K562 (cell line): ENCODE data around the gene TARP.

Source experiments
- ATAC-seq: fragments of 200-7000 bp; cut with Tn5 transposase; 3 replicates; pipeline ENCODE4 v1.9.1; 2020; ENCODE audit warnings: moderate library complexity
- BruUV-seq: library from RNA; stranded (reverse); fragments of 400-500 nt; replicated peaks from 2 replicates; lab custom pipeline; 2021; lab: Mats Ljungman, UMichigan
- CTCF ChIA-PET: fragments of 300-600 bp; formaldehyde crosslinking; extraction: SDS; loops from one replicate; lab custom pipeline; 2021; ENCODE audit warnings: low intra/inter-chr PET ratio; lab: Yijun Ruan, JAX
- POLR2A ChIA-PET: fragments of 300-600, 350-650 bp; sonication (Branson Sonifier 250); formaldehyde crosslinking; extraction: SDS; loops from one replicate; lab custom pipeline; 2021; ENCODE audit warnings: antibody characterized with exemption, inconsistent platforms; lab: Yijun Ruan, JAX
- DNase-seq, 4 experiments: peaks; one replicate each; pipeline versions ENCODE4 v3.0.0 to v3.0.0-alpha.2; 2011 to 2018; ENCODE audit warnings: low spot score in 3 of 4, mixed read lengths in 3 of 4; ENCODE audit errors: extremely low read depth in 1 of 4
- FAIRE-seq: peaks from 2 replicates; lab custom pipeline; 2011; peaks lifted over from hg19 to GRCh38; lab: Jason Lieb, UNC
- H2AFZ ChIP-seq: 2 replicates; pipeline ENCODE4 v1.6.0; 2011; ENCODE audit warnings: low read depth, low read length, control low read depth, inconsistent platforms
- H3K27ac ChIP-seq: fragments of 200-600 bp; 3 replicates; pipeline ENCODE4 v1.8.0; 2011; ENCODE audit warnings: low read depth, mild to moderate bottlenecking, control low read depth, inconsistent platforms, low read length, moderate library complexity, mixed read lengths; ENCODE audit errors: extremely low read depth
- H3K27me3 ChIP-seq, 2 experiments: fragments of 300-600 bp in 1 of 2; 2 replicates in 1 of 2; 3 replicates in 1 of 2; pipeline versions ENCODE4 v1.6.0 to v1.8.0; 2011; ENCODE audit warnings: inconsistent platforms in 2 of 2, low read length in 2 of 2, mild to moderate bottlenecking in 1 of 2, mixed read lengths in 1 of 2, moderate library complexity in 1 of 2; ENCODE audit not compliant: control insufficient read depth in 2 of 2, insufficient read depth in 2 of 2
- H3K36me3 ChIP-seq: fragments of 300-600 bp; 3 replicates; pipeline ENCODE4 v1.8.0; 2011; ENCODE audit warnings: mild to moderate bottlenecking, low read length, inconsistent platforms; ENCODE audit not compliant: control insufficient read depth, insufficient read depth
- H3K4me1 ChIP-seq, 2 experiments: fragments of 200-600 bp in 1 of 2; replicated peaks in 1 of 2; 2 replicates in 1 of 2; 3 replicates in 1 of 2; pipeline versions ENCODE4 v1.5.1 to v1.8.0; 2011; ENCODE audit warnings: inconsistent platforms in 2 of 2, low read length in 2 of 2, mild to moderate bottlenecking in 1 of 2, mixed read lengths in 1 of 2, moderate library complexity in 1 of 2; ENCODE audit not compliant: control insufficient read depth in 2 of 2, insufficient read depth in 2 of 2
- H3K4me2 ChIP-seq: 2 replicates; pipeline ENCODE4 v1.6.1; 2011; ENCODE audit warnings: low read length, control low read depth, inconsistent platforms, mixed read lengths; ENCODE audit not compliant: insufficient read depth
- H3K4me3 ChIP-seq: fragments of 200-600 bp; sonication (generic), shearing (Covaris generic); 2 replicates; pipeline ENCODE4 v1.5.1; 2016; ENCODE audit warnings: control low read depth, inconsistent platforms
- H3K79me2 ChIP-seq: fragments of 200-600 bp; 3 replicates; pipeline ENCODE4 v1.8.0; 2011; ENCODE audit warnings: low read length, inconsistent platforms; ENCODE audit not compliant: control insufficient read depth, insufficient read depth
- H3K9ac ChIP-seq, 2 experiments: 2 replicates each; pipeline versions ENCODE4 v1.6.0 to v1.6.1; 2011; ENCODE audit warnings: low read depth in 2 of 2, low read length in 2 of 2, control low read depth in 1 of 2, inconsistent platforms in 1 of 2, mild to moderate bottlenecking in 1 of 2, mixed read lengths in 1 of 2; ENCODE audit not compliant: insufficient read depth in 1 of 2
- H3K9me1 ChIP-seq: one replicate; pipeline ENCODE4 v1.6.0; 2011; ENCODE audit warnings: inconsistent platforms, mild to moderate bottlenecking, low read length, moderate library complexity; ENCODE audit not compliant: control insufficient read depth, insufficient read depth
- H3K9me3 ChIP-seq: replicated peaks from 2 replicates; pipeline ENCODE4 v1.5.1; 2011; ENCODE audit warnings: low read depth, low read length, inconsistent platforms; ENCODE audit not compliant: control insufficient read depth, insufficient read depth
- H4K20me1 ChIP-seq: replicated peaks from 2 replicates; pipeline ENCODE4 v1.6.1; 2011; ENCODE audit warnings: low read length, inconsistent platforms, mixed read lengths; ENCODE audit not compliant: control insufficient read depth, insufficient read depth
- CBFA2T3 ChIP-seq: fragments of 450-650 bp; IDR thresholded peaks from 2 replicates; pipeline ENCODE4 v1.6.1; 2017
- CLOCK ChIP-seq: fragments of 250-450 bp; sonication (Bioruptor Pico); IDR thresholded peaks from 2 replicates; pipeline ENCODE4 v1.4.0; 2020; ENCODE audit warnings: mild to moderate bottlenecking, moderate library complexity, borderline replicate concordance
- MBD2 ChIP-seq: sonication (generic); IDR thresholded peaks from 2 replicates; pipeline ENCODE4 v1.6.1; 2016; ENCODE audit warnings: low read depth, borderline replicate concordance
- MCM3 ChIP-seq: fragments of 450-650 bp; IDR thresholded peaks from 2 replicates; pipeline ENCODE4 v1.6.1; 2016
- MXI1 ChIP-seq: IDR thresholded peaks from 2 replicates; pipeline ENCODE4 v1.6.1; 2011; ENCODE audit warnings: low read depth, mild to moderate bottlenecking, improper control_type of control experiment, low read length
- MYNN ChIP-seq, 2 experiments: sonication (generic); formaldehyde crosslinking in 1 of 2; IDR thresholded peaks; 2 replicates each; pipeline versions ENCODE4 v1.5.0 to v1.6.1; 2016 to 2020; ENCODE audit warnings: antibody characterized with exemption in 1 of 2, missing genetic modification reagents in 1 of 2
- PTRF ChIP-seq: fragments of 450-650 bp; IDR thresholded peaks from 2 replicates; pipeline ENCODE4 v1.6.1; 2016; ENCODE audit warnings: mild to moderate bottlenecking, missing genetic modification characterization, missing compliant biosample characterization
- PYGO2 ChIP-seq: fragments of 450-650 bp; IDR thresholded peaks from 2 replicates; pipeline ENCODE4 v1.6.1; 2016; ENCODE audit warnings: mild to moderate bottlenecking, missing genetic modification characterization, moderate library complexity, missing compliant biosample characterization
- RFX5 ChIP-seq: IDR thresholded peaks from 2 replicates; pipeline ENCODE4 v1.6.1; 2011; ENCODE audit warnings: low read depth, mild to moderate bottlenecking, improper control_type of control experiment, low read length
- TAL1 ChIP-seq: fragments of 450-650 bp; IDR thresholded peaks from 2 replicates; pipeline ENCODE4 v1.6.1; 2016; ENCODE audit warnings: mild to moderate bottlenecking
- TCF3 ChIP-seq: sonication (generic); formaldehyde crosslinking; IDR thresholded peaks from 2 replicates; pipeline ENCODE4 v1.4.0; 2020; ENCODE audit warnings: mild to moderate bottlenecking, missing genetic modification reagents
- ZNF395 ChIP-seq: fragments of 200-800 bp; sonication (Bioruptor generic); IDR thresholded peaks from 2 replicates; pipeline ENCODE4 v1.6.1; 2017; ENCODE audit warnings: missing genetic modification characterization, missing compliant biosample characterization
- WGBS: fragments of 100-300 bp; shearing (Covaris generic); methylation state at CpG from one replicate; pipeline ENCODE4 v1.1.6; 2016; ENCODE audit warnings: low coverage, mixed read lengths; ENCODE audit not compliant: insufficient coverage; ENCODE audit errors: missing lambda C conversion rate; 5-methylcytosine and 5-hydroxymethylcytosine counted together
- in situ Hi-C: fragments of 300-500 bp; cut with MboI; formaldehyde crosslinking; loops from 4 replicates; pipeline ENCODE4 v1.15.0; 2018; ENCODE audit warnings: inconsistent platforms, mixed read lengths
- intact Hi-C: fragments of 100-400 bp; cut with micrococcal nuclease; formaldehyde crosslinking; loops from 2 replicates; pipeline ENCODE4 v1.14.2; 2022

Gene TARP

DNA sequence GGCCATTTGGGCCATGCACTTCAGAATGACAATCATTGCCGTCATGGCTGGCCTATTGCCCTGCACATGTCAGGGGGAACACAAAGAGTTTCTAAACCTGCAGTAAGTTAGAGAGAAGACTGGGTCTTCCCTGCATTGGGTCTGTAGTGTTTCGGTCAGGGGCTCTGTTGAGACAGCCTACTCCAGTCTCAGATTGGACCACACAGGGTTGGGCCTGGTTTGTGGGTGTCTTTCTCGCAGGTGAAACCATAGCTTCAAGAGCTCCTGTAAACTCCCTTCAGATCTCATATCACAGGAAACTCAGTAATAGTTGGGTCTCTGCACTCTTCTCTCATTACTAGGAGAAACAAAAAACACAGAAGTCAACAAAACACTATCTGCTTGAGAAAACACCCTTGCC is 7.3 kb upstream of the TARP start:
- no peaks in the 10 kb centered on the region for H3K79me2 ChIP-seq
- no peak overlapping the region for H3K4me2 ChIP-seq
- ChIA-PET POLR2A (no interaction called here), CTCF (no interaction called here)
- FAIRE-seq = no peak
- no peaks in the 10 kb centered on the region for H3K9me3 ChIP-seq
- 22% methylated on average over 3 of the region's 3 CpGs for WGBS
- H3K4me1 ChIP-seq = no peaks in the 10 kb centered on the region; a peak in 1 of 5 replicates
- H3K27me3 ChIP-seq = peaks cover 5 to 9% of the 10 kb centered on the region in 2 experiments; a peak in 2 of 5 replicates
- in situ Hi-C loops (no loop called here), intact Hi-C loops (no loop called here)
- no peak for DNase-seq
- no peak overlapping the region for H2AFZ ChIP-seq
- BruUV-seq = no TSS peak
- H3K27ac ChIP-seq = no peak overlapping the region
- no peaks in the 10 kb centered on the region for H3K9me1 ChIP-seq
- no peaks in the 10 kb centered on the region for H3K36me3 ChIP-seq
- no peak overlapping the region for H3K9ac ChIP-seq
- TF ChIP-seq PYGO2 (tag) = no peak
- no peak for TF ChIP-seq RFX5
- no peak for TF ChIP-seq MBD2
- TF ChIP-seq MXI1 = no peak
- no peak overlapping the region for H3K4me3 ChIP-seq
- ATAC-seq = no peak
- H4K20me1 ChIP-seq = no peaks in the 10 kb centered on the region

DNA sequence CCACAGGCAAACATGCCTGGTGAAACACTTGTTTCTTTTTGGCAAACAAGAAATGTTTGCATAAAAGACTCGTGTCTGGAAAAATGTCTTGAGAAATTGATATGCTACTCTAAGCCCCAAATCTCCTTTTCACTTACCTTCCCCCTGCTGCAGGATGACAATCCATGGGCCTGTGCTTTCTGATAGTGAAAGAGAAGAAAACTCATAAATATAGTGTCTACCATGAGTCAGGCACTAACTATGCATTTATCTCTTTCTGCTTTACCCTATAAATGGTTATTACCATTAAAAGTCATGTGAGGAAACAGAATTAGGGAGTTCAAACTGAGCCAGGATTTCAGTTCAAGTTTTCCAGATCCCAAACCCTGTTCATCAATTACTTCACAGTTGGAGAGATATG is 6.6 kb upstream of the TARP start:
- Histone ChIP-seq H3K36me3 (no peaks in the 10 kb centered on the region), H3K27ac (no peak overlapping the region), H3K79me2 (no peaks in the 10 kb centered on the region), H3K27me3 (peaks cover 2 to 6% of the 10 kb centered on the region in 2 experiments; a peak in 2 of 5 replicates), H3K4me1 (no peaks in the 10 kb centered on the region; a peak in 1 of 5 replicates), H3K9me1 (no peaks in the 10 kb centered on the region), H4K20me1 (no peaks in the 10 kb centered on the region), H3K9me3 (no peaks in the 10 kb centered on the region), H3K9ac (no peak overlapping the region), H3K4me3 (no peak overlapping the region), H2AFZ (no peak overlapping the region), H3K4me2 (no peak overlapping the region)
- ChIA-PET CTCF (no interaction called here), POLR2A (no interaction called here)
- whole genome bisulfite sequencing = 0% methylated on average over 1 of the region's 1 CpG
- ATAC-seq (no peak), FAIRE-seq (no peak), DNase-seq (no peak)
- BruUV-seq = no TSS peak
- peak; percentile 46 for TF ChIP-seq CBFA2T3
- TF ChIP-seq PTRF (tag) = no peak
- no peak for TF ChIP-seq MCM3
- TF ChIP-seq MXI1 = no peak
- no peak for TF ChIP-seq CLOCK
- peak; percentile 74 for TF ChIP-seq TCF3
- no peak for TF ChIP-seq MYNN (IDR thresholded peaks at IDR 0.05)
- no peak for TF ChIP-seq MYNN (CRISPR knock-in tag; IDR thresholded peaks at IDR 0.05)
- no peak for TF ChIP-seq ZNF395 (CRISPR knock-in tag)
- peak; percentile 24; the same call in 1 of the 2 replicates for TF ChIP-seq TAL1
- in situ Hi-C loops = no loop called here
- intact Hi-C loops = no loop called here
